OCI-LY1 (cell line): ENCODE data around the gene FAM32A.

Experiments
- EZH2 ChIP-seq: fragments of 200-600 bp; sonication (generic), shearing (Covaris generic); IDR thresholded peaks from 2 replicates; pipeline ENCODE4 v1.8.0; 2017; ENCODE audit warnings: borderline replicate concordance, mixed run types, mild to moderate bottlenecking, antibody characterized with exemption, low read length, moderate library complexity, mixed read lengths
- TF ChIP-seq, protein P1 (sequence below): fragments of 200-600 bp; sonication (generic), shearing (Covaris generic); IDR thresholded peaks from 2 replicates; pipeline ENCODE4 v1.5.1; 2017; ENCODE audit warnings: mild to moderate bottlenecking, antibody characterized with exemption, low read length, moderate library complexity, mixed read lengths

DNA sequence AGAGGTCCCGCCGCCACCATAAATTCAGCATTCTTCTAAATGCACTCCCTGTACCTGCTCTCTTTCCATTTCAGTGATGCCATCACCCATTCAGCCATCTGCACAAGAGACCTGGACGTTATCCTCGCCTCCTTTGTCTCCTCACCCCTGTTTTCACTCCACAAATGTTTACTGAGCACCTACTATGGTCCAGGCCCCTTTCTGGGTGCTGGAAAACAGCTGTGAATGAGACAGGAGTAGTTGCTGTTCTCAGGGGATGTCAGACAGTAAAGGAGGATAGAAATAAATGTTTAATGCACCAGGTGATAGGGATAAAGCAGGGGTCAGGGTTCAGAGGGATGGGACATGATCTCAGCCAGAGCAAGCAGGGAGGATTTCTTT, 15.8 kb downstream of the FAM32A start:
- TF ChIP-seq, protein P1, sequence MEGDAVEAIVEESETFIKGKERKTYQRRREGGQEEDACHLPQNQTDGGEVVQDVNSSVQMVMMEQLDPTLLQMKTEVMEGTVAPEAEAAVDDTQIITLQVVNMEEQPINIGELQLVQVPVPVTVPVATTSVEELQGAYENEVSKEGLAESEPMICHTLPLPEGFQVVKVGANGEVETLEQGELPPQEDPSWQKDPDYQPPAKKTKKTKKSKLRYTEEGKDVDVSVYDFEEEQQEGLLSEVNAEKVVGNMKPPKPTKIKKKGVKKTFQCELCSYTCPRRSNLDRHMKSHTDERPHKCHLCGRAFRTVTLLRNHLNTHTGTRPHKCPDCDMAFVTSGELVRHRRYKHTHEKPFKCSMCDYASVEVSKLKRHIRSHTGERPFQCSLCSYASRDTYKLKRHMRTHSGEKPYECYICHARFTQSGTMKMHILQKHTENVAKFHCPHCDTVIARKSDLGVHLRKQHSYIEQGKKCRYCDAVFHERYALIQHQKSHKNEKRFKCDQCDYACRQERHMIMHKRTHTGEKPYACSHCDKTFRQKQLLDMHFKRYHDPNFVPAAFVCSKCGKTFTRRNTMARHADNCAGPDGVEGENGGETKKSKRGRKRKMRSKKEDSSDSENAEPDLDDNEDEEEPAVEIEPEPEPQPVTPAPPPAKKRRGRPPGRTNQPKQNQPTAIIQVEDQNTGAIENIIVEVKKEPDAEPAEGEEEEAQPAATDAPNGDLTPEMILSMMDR, result no peak
- no peak for TF ChIP-seq EZH2
